HG03571 (cell line): ENCODE data around the gene MID1.
A peak's percentile ranks its signal among the peaks of the same experiment; 100 is the strongest.
"Not testable (repeated sequence)": the region's sequence is repeated elsewhere in the genome, so short reads cannot be mapped to it uniquely, and the experiment has no call there.

Experiments used
- ATAC-seq: cut with Tn5 transposase; IDR thresholded peaks from one replicate; pipeline ENCODE4 v1.9.1; 2021; ENCODE audit not compliant: unreplicated experiment

MID1 gene

GRCh38 chrX:10617999-10618351 lies 2.4 kb downstream of the MID1 start:
- ATAC-seq = no peak

GRCh38 chrX:10617186-10617998 lies 3.0 kb downstream of the MID1 start:
- ATAC-seq = no peak

DNA sequence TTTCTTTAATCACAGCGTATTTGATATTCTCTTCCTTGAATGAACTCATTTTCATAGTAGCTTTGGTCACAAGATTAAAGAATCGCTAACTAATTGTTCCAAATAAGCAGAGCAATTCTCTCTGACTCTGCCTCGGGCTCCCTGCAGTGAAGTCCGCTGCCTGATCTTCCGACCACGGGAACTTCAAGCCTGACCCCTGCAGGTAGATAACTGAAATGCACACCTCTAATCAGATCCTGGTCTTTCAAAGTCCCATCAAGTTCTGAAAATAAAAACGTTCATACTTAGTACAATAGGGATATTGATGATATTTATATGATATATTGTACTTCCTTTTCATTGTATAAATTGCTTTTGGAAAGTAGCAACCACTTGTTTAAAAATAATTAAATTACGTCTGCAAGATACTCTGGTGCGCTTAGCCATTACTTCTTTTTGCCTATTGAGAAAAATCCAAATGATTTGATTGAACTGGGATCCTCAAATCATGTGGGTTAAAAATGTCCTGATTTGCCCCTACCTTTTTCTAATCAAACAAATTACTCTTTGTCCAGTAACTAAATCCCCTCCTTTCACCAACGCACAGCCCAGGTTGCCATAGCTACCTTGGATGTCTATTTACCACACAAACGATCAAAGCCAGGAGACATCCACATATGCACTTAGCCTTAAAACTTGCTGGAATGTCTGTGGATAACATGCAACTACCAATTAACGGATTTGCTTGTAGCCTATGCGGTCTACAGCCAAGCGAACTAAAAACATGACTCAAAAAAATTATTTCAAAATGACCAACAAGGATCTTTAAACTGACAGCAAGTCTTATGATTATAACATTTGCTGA lies 4.2 kb downstream of the MID1 start:
- peak; percentile 53 for ATAC-seq

DNA sequence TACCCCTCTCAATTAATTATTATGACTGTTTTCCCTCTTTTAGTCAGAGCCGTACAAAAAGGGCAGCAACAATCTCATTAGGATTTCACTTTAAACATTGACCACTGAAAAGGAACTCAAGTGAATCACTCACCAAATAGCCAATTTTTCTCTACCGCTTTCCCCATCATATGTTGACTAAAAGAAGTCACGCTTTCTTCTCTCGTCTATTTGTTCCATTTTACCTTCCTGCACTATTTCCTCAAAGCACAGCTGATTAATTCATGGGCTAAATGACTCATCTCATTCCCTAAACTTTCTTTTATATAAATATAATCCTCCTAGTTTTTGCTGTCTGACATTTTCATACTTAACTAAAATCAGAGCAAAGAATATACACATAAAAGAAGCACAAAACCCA lies 8.2 kb downstream of the MID1 start:
- ATAC-seq = no peak

- no peak for ATAC-seq
Measured at GRCh38 chrX:10611441-10612090, 8.8 kb downstream of the MID1 start.

DNA sequence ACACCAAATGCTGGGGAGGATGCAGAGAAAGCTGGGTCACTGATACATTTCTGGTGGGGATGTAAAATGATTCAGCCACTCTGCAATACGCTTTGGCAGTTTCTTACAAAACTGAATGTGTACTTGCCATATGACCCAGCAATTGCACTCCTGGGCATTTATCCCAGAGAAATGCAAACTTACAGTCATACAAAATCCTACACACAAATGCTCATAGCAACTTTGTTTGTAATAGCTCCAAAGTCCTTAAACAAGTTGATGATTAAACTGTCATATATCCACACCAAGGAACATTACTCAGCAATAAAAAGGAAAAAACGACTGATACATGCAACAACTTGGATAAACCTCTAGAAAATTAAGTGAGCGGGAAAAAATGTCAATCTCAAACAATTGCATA lies 12.3 kb downstream of the MID1 start:
- ATAC-seq = no peak

DNA sequence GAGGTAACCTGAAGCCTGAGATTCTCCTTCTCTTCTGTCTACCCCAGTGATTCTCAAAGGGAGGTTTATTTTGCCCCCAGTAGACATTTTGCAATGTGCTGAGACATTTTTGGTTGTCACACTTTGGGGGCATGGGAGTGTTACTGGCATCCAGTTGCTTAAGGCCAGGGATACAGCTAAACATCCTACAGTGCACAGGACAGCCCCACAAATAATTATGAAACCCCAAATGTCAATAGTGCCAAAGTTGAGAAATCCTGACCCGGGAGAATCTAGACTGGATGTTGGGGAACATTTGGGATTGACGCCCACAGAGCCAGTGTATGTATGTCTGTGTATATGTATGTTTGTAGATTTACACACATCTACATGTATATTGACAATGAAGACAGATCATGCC lies 13.2 kb downstream of the MID1 start:
- no peak for ATAC-seq

DNA sequence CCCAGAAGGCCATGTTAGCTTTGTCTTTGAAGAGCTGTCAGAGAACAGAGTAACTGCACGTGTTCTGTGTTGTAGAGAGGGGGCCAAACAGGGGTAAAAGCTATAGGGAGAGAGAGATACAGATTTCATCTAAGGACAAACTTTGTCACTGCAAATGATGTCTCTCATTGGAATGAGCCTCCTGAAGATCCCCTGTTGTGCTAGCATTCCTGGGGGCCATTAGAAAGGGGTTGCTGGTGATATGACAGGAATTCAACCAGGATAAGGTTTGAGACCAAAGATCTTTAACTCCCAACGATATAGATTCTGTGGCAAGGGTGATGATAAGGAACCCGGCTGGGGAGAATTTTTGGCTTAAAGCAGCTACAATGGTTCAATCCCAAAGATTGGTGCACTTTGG lies 16.8 kb downstream of the MID1 start:
- no peak for ATAC-seq

DNA sequence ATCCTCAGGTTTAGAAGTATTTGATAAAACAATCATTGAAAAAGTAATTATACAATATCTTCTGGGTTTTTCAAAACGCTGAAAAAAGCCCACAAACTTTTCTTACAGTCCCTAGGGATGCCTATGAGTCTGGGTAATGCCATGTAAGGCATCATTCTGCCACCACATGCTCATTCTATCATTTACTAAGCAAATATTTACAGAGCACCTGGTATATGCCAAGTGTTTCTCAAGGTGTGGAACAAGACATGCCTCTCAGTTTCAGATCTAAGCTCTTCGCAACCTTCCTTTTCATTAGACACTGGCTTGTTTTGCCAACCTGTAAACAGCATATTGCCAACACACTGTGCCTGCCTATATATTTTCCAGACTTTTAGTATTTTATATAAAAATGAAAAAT lies 17.7 kb downstream of the MID1 start:
- ATAC-seq = no peak

DNA sequence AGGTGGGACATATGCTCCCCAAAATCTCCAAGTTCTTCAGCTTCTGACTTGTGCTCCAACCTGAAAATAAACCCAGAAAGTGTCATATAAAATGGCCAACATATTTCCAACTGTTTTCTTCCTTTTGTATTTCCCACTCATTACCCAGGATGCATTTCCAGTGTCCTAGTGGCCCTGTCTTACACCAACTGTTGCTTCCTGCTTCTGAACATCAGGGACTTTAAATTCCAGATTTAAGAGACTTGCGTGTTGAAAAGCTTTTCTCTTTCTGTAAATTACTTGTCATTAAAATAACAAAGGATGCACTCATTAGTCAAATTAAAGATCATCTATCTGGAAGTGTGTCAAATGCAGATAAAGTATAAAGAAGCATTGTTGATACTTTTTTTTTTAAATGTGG lies 19.9 kb downstream of the MID1 start:
- no peak for ATAC-seq

DNA sequence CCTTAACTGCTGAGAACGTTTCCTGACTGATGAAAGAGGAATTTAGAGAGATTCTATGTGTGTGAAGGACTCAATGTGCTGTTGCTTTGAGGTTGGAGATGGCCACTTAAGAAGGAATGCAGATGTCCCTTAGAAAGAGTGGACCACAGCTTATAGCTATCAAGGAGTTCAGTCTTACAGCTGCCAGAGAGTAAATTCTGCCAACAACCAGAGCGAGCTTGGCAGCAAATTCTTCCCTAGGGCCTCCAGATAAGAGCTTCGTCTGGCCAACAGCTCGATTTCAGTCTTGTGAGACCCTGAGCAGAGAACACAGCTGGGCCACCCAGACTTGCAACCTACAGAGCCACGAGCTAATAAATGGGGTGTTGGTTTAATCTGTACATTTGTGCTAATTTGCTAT lies 21.8 kb downstream of the MID1 start:
- no peak for ATAC-seq

DNA sequence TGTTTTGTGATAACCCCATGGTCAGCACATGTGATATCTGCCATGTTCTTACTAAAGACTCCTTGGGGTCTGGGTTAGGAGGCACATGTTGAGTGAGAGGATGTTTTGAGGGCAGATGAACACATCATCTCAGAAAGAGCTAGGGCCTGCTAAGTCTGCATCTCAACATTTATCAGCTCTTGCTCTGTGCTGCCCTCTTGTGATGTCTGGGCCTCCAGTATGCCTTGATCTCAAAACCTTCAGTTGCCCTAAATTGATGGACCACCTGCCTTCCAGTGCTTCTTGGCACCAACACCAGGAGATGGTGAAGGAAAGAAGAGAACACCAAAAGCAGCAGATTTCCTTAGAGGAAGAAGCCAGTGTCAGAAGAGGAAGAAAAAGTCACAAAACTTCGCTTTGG lies 22.5 kb downstream of the MID1 start:
- ATAC-seq = no peak

GRCh38 chrX:10591363-10592335 lies 28.7 kb downstream of the MID1 start:
- ATAC-seq = no peak

- not testable (repeated sequence) for ATAC-seq
Measured at GRCh38 chrX:10589787-10590186, 30.6 kb downstream of the MID1 start.

DNA sequence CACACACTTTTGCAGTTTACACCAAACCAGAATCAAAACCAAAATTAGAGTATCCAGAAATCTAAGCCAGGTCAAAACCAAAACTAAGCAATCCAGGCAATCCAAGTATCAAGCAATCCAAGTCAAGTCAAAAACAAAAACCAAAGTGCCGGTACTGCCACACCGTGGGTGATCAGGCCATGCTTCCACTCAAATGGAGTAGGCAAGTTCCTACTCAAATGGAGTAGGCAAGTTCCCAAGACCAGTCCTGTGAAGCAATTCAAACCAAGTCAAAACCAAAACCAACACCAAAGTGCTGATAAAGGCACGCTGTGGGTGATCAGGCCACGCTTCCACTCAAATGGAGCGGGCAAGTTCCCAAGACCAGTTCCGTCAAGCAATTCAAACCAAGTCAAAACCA lies 31.3 kb downstream of the MID1 start:
- ATAC-seq = no peak

GRCh38 chrX:10584882-10585281 lies 35.5 kb downstream of the MID1 start:
- ATAC-seq = not testable (repeated sequence)

GRCh38 chrX:10582945-10583344 lies 37.4 kb downstream of the MID1 start:
- ATAC-seq = no peak

GRCh38 chrX:10582215-10582733 lies 38.1 kb downstream of the MID1 start:
- ATAC-seq = no peak

DNA sequence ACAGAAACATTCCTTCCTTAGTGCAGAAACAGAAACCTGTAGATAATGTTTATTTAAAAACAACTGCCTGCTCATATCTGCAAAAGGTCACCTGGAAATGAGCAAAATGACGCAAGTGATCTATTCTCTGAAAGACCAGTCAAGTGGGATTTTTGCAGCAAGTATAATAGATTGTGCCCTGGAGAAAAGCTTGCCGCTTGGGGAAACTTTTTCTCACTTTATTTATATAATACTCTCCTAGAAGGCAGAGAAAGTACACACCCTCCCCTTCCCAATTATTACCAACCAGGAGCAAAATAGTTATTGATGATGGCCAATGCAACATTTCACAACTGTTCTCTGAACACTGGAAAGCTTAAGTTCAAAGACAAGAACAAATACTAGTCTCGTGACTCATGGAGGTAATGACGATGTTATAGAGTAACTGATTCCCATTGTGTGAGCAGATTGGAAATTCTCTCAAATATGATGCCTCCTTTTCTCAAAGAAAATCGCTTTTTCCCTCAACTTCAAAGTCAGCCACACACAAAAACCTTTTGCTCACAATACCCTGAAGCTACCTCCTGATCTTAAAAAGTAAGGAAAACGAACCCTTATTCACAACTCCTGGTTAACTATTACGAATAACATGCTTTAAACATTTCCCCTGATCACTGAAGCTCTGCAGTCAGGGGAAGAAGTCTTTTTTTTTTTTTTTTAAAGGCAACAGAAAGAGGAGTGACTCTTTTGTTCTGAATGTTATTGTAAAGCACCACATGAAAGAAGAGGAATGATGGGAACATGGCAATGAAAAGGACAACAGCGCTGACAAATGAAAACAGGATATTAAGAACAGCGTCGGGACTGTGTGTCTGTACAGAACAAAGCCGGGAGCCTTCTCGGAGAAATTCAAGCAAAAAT lies 41.0 kb downstream of the MID1 start:
- ATAC-seq = no peak
